Liver (tissue), 9 donors: ENCODE results near the gene TH. TPM values are rescaled to one million over a fixed set of nuclear protein-coding genes. Genes with fewer than 3 reads are reported as not detected.

ENCODE experiments used
- DNase-seq: peaks from one replicate; pipeline ENCODE4 v3.0.0-alpha.2; 2017; ENCODE audit warnings: low spot score
- H3K27ac ChIP-seq, 2 donors: one replicate each; pipeline ENCODE4 v1.7.0; 2013; ENCODE audit warnings: inconsistent platforms in 2 of 2, low read length in 2 of 2, control low read depth in 1 of 2, low read depth in 1 of 2, mild to moderate bottlenecking in 1 of 2
- H3K27me3 ChIP-seq, 4 donors: one replicate each; pipeline versions ENCODE4 v1.6.1 to v1.7.0; 2013; ENCODE audit warnings: low read length in 3 of 4, inconsistent platforms in 1 of 4, mild to moderate bottlenecking in 1 of 4, moderate library complexity in 1 of 4; ENCODE audit not compliant: control insufficient read depth in 4 of 4, insufficient read depth in 4 of 4
- H3K36me3 ChIP-seq, 4 donors: one replicate each; pipeline versions ENCODE4 v1.6.1 to v1.7.0; 2013; ENCODE audit warnings: low read length in 3 of 4, mild to moderate bottlenecking in 3 of 4, low read depth in 1 of 4, moderate library complexity in 1 of 4; ENCODE audit not compliant: control insufficient read depth in 4 of 4, insufficient read depth in 3 of 4
- H3K4me1 ChIP-seq, 4 donors: one replicate each; pipeline versions ENCODE4 v1.6.1 to v1.7.0; 2013; ENCODE audit warnings: low read length in 3 of 4, mild to moderate bottlenecking in 3 of 4, moderate library complexity in 1 of 4; ENCODE audit not compliant: control insufficient read depth in 4 of 4, insufficient read depth in 4 of 4
- H3K4me3 ChIP-seq, 3 donors: one replicate each; pipeline versions ENCODE4 v1.6.1 to v1.7.0; 2013; ENCODE audit warnings: low read length in 3 of 3, control low read depth in 1 of 3, low read depth in 1 of 3, mild to moderate bottlenecking in 1 of 3
- H3K9ac ChIP-seq, 2 donors: one replicate each; pipeline ENCODE4 v1.7.0; 2013; ENCODE audit warnings: low read length in 2 of 2, mild to moderate bottlenecking in 2 of 2, moderate library complexity in 2 of 2, control low read depth in 1 of 2, low read depth in 1 of 2
- H3K9me3 ChIP-seq, 4 donors: one replicate each; pipeline versions ENCODE4 v1.6.1 to v1.7.0; 2013; ENCODE audit warnings: low read length in 3 of 4; ENCODE audit not compliant: control insufficient read depth in 4 of 4
- EGR1 ChIP-seq, 2 donors: IDR thresholded peaks; 2 replicates each; pipeline ENCODE4 v1.6.1; 2016 to 2018; ENCODE audit warnings: antibody characterized with exemption in 2 of 2, low read depth in 2 of 2
- FOXA2 ChIP-seq: IDR thresholded peaks from 2 replicates; pipeline ENCODE4 v1.6.1; 2016; ENCODE audit warnings: antibody characterized with exemption
- HNF4A ChIP-seq, 2 donors: conservative IDR thresholded peaks; 2 replicates each; pipeline ENCODE4 v1.6.1; 2016; ENCODE audit warnings: antibody characterized with exemption in 2 of 2, mild to moderate bottlenecking in 2 of 2
- HNF4G ChIP-seq: IDR thresholded peaks from 2 replicates; pipeline ENCODE4 v1.6.1; 2016; ENCODE audit warnings: antibody characterized with exemption
- MAX ChIP-seq: IDR thresholded peaks from 2 replicates; pipeline ENCODE4 v1.6.1; 2016; ENCODE audit warnings: antibody characterized with exemption
- REST ChIP-seq: IDR thresholded peaks from 2 replicates; pipeline ENCODE4 v1.6.1; 2016; ENCODE audit warnings: antibody characterized with exemption, mild to moderate bottlenecking
- RXRA ChIP-seq, 2 donors: IDR thresholded peaks; 2 replicates each; pipeline ENCODE4 v1.6.1; 2017 to 2018; ENCODE audit warnings: antibody characterized with exemption in 2 of 2, mild to moderate bottlenecking in 1 of 2
- TAF1 ChIP-seq: conservative IDR thresholded peaks from 2 replicates; pipeline ENCODE4 v1.6.1; 2016; ENCODE audit warnings: antibody characterized with exemption, mild to moderate bottlenecking
- WGBS: extraction: QIAGEN DNeasy Blood & Tissue Kit; methylation state at CpG from one replicate; pipeline ENCODE4 v1.1.7; 2013; 5-methylcytosine and 5-hydroxymethylcytosine counted together
- polyA plus RNA-seq, 2 donors: library from polyadenylated mRNA; stranded (reverse) in 1 of 2; unstranded in 1 of 2; fragments of 200-250 nt in 1 of 2; fragments of >200 nt in 1 of 2; fragmentation: Nextera tagmentation in 1 of 2; extraction: Ambion mirVana in 1 of 2; gene quantifications; one replicate each; pipeline versions ENCODE4 v1.2.1 to v1.2.3, GENCODE V29; 2013 to 2015
- total RNA-seq, 2 donors: library from RNA; depleted of rRNA; stranded (reverse); fragments of >200 nt; gene quantifications; one replicate each; pipeline ENCODE4 v1.2.3, GENCODE V29; 2014
- donor health status: healthy.
- donor health status: healthy.
- donor health status: healthy.
- donor health status: healthy.
- donor health status: healthy.

The TH gene
- total and polyA plus RNA-seq, 4 donors, result 0.13 to 0.24 TPM; not detected in 2

GRCh38 chr11:2135648-2136201 is 35.9 kb downstream of the TH start:
- Histone ChIP-seq H3K4me3 (no peak overlapping the region), H3K9ac (no peak overlapping the region), H3K36me3 (peaks cover 5 to 29% (median 21%) of the 10 kb centered on the region in 4 donors), H3K27ac (no peak overlapping the region), H3K4me1 (peaks cover 15 to 57% (median 37%) of the 10 kb centered on the region in 4 donors), H3K9me3 (no peaks in the 10 kb centered on the region), H3K27me3 (no peaks in the 10 kb centered on the region)
- TF ChIP-seq RXRA (IDR thresholded peaks at IDR 0.05) (peak in 1 of 2 donors; percentile 12), EGR1 (IDR thresholded peaks at IDR 0.05; ENCODE audit: low read depth in 2 of 2) (no peak), TAF1 (no peak)
- WGBS, result 71% methylated on average over 14 of the region's 14 CpGs
- no peak for DNase-seq

DNA sequence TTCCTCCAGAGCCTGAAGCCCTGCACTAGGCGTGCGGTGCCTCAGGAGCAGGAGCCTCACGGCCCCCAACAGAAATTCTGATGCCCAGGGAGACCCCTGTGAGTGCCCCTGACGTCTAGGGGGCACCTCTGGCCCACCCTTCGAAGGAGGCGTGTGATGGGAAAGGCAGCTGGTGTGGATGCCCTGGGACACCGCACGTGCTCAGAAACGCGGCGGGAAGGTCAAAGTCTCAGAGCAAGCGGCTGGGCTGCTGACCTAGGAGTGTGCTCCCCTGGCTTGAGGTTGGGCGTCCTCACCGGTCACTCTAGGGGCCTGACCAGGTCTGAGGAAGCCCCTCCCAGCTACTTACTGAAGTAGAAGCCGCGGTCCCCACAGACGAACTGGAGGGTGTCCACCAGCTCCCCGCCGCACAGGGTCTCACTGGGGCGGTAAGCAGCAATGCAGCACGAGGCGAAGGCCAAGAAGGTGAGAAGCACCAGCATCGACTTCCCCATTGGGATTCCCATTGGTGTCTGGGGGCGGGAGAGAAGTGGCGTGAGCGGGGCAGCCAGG is 36.5 kb downstream of the TH start:
- WGBS, result 69% methylated on average over 26 of the region's 26 CpGs

GRCh38 chr11:2134022-2135010 is 37.3 kb downstream of the TH start:
- no peak for DNase-seq
- no peak for TF ChIP-seq MAX
- TF ChIP-seq REST, result no peak
- TF ChIP-seq FOXA2, result no peak
- H3K27ac ChIP-seq, result no peak overlapping the region
- no peaks in the 10 kb centered on the region for H3K27me3 ChIP-seq
- peaks cover 5 to 30% (median 21%) of the 10 kb centered on the region in 4 donors for H3K36me3 ChIP-seq
- 77% methylated on average over 19 of the region's 19 CpGs for WGBS
- no peak overlapping the region for H3K9ac ChIP-seq
- H3K9me3 ChIP-seq, result no peaks in the 10 kb centered on the region
- H3K4me3 ChIP-seq, result no peak overlapping the region
- peaks cover 13 to 57% (median 37%) of the 10 kb centered on the region in 4 donors for H3K4me1 ChIP-seq

More for the DNA sequence above, 36.5 kb downstream of the TH start:
- H3K36me3 ChIP-seq, result peaks cover 5 to 30% (median 20%) of the 10 kb centered on the region in 4 donors
- TF ChIP-seq HNF4A (conservative IDR thresholded peaks at IDR 0.05) (peak; percentile 39), HNF4G (no peak)
- no peaks in the 10 kb centered on the region for H3K9me3 ChIP-seq
- no peak for DNase-seq
- peaks cover 13 to 57% (median 37%) of the 10 kb centered on the region in 4 donors for H3K4me1 ChIP-seq
- H3K9ac ChIP-seq, result no peak overlapping the region
- H3K27me3 ChIP-seq, result no peaks in the 10 kb centered on the region
- H3K27ac ChIP-seq, result no peak overlapping the region
- H3K4me3 ChIP-seq, result no peak overlapping the region
